Measurements from ENCODE around the gene ICA1. TPM values are rescaled to one million over a fixed set of nuclear protein-coding genes. Genes with fewer than 3 reads are reported as not detected.

Gene ICA1
- total and polyA plus RNA-seq, 7 donors, result 4.8 to 40.7 (median 8.7) TPM

GRCh38 chr7:8263048-8263447 is 1.1 kb upstream of the ICA1 start:
- Histone ChIP-seq H3K4me1 (peaks cover 0 to 17% (median 12%) of the 10 kb centered on the region in 4 donors), H3K9me3 (no peaks in the 10 kb centered on the region), H3K27ac (no peak overlapping the region), H3K36me3 (no peaks in the 10 kb centered on the region), H3K27me3 (peaks cover 15 to 48% (median 19%) of the 10 kb centered on the region in 3 donors), H3K4me3 (no peak overlapping the region)
- intact Hi-C loops (cut with DNase I), result no loop called here
- TF ChIP-seq EP300 (IDR thresholded peaks at IDR 0.05), result no peak
- no peak for TF ChIP-seq CTCF (IDR thresholded peaks at IDR 0.05)
- TF ChIP-seq POLR2A (IDR thresholded peaks at IDR 0.05), result no peak
- TF ChIP-seq POLR2AphosphoS5 (IDR thresholded peaks at IDR 0.05), result no peak
- 41 to 80% methylated on average over 7 of the region's 7 CpGs for WGBS, 2 donors
- no peak for DNase-seq

- intact Hi-C loops (cut with DNase I), result no loop called here
- H3K9me3 ChIP-seq, result no peaks in the 10 kb centered on the region
- H3K4me1 ChIP-seq, result peaks cover 0 to 17% (median 12%) of the 10 kb centered on the region in 4 donors
- WGBS, 2 donors, result 2 to 6% methylated on average over 31 of the region's 31 CpGs
- peak overlapping the region; percentile 40 to 60 (median 53) for H3K4me3 ChIP-seq
- peaks cover 15 to 52% (median 19%) of the 10 kb centered on the region in 3 donors for H3K27me3 ChIP-seq
- no peaks in the 10 kb centered on the region for H3K36me3 ChIP-seq
- peak overlapping the region; percentile 41 to 79 (median 50) for H3K27ac ChIP-seq
- no peak for TF ChIP-seq POLR2AphosphoS5 (IDR thresholded peaks at IDR 0.05)
- no peak for TF ChIP-seq EP300 (IDR thresholded peaks at IDR 0.05)
- peak in 1 of 2 donors; percentile 27 for TF ChIP-seq POLR2A (IDR thresholded peaks at IDR 0.05)
- TF ChIP-seq CTCF (IDR thresholded peaks at IDR 0.05), result no peak
- DNase-seq, result peak; percentile 66
These were observed 884 bp downstream of the ICA1 start for GRCh38 chr7:8260871-8261694.

- Histone ChIP-seq H3K4me3 (no peak overlapping the region), H3K27ac (no peak overlapping the region), H3K4me1 (peaks cover 0 to 17% (median 12%) of the 10 kb centered on the region in 4 donors), H3K27me3 (peaks cover 15 to 52% (median 19%) of the 10 kb centered on the region in 3 donors), H3K36me3 (no peaks in the 10 kb centered on the region), H3K9me3 (no peaks in the 10 kb centered on the region)
- DNase-seq, result no peak
- 86 to 89% methylated on average over 10 of the region's 10 CpGs for WGBS, 2 donors
- TF ChIP-seq POLR2AphosphoS5 (IDR thresholded peaks at IDR 0.05) (no peak), POLR2A (IDR thresholded peaks at IDR 0.05) (no peak), EP300 (IDR thresholded peaks at IDR 0.05) (no peak), CTCF (IDR thresholded peaks at IDR 0.05) (no peak)
- intact Hi-C loops (cut with DNase I), result no loop called here
These were observed 2.3 kb downstream of the ICA1 start for GRCh38 chr7:8259586-8260222.

- Histone ChIP-seq H3K4me3 (no peak overlapping the region), H3K4me1 (peaks cover 0 to 17% (median 12%) of the 10 kb centered on the region in 4 donors), H3K27me3 (peaks cover 15 to 52% (median 19%) of the 10 kb centered on the region in 3 donors), H3K27ac (no peak overlapping the region), H3K9me3 (no peaks in the 10 kb centered on the region), H3K36me3 (no peaks in the 10 kb centered on the region)
- no peak for TF ChIP-seq POLR2A (IDR thresholded peaks at IDR 0.05)
- TF ChIP-seq CTCF (IDR thresholded peaks at IDR 0.05), result no peak
- TF ChIP-seq EP300 (IDR thresholded peaks at IDR 0.05), result no peak
- TF ChIP-seq POLR2AphosphoS5 (IDR thresholded peaks at IDR 0.05), result no peak
- DNase-seq, result no peak
- intact Hi-C loops (cut with DNase I), result no loop called here
- 97 to 98% methylated on average over 1 of the region's 1 CpG for WGBS, 2 donors
These were observed 3.2 kb downstream of the ICA1 start for GRCh38 chr7:8258734-8259133.

All from sigmoid colon (tissue), 7 donors.